RWPE1 (cell line): ENCODE results near the gene SGSM2.
A peak's percentile ranks its signal among the peaks of the same experiment; 100 is the strongest.

Experiments used
- CTCF ChIA-PET: fragments of 350-600 bp; sonication (Branson Sonifier 250); formaldehyde crosslinking; extraction: SDS; loops from one replicate; lab custom pipeline; 2021; lab: Yijun Ruan, JAX
- POLR2A ChIA-PET: fragments of 400-600 bp; formaldehyde crosslinking; extraction: SDS; loops from one replicate; lab custom pipeline; 2020; ENCODE audit warnings: antibody characterized with exemption; ENCODE audit not compliant: low non-redundant PET; lab: Yijun Ruan, JAX
- DNase-seq: peaks from one replicate; pipeline ENCODE4 v3.0.0; 2012; ENCODE audit warnings: low spot score
- H3K27ac ChIP-seq: fragments of 450-650 bp; 2 replicates; pipeline ENCODE4 v1.5.1; 2017
- CTCF ChIP-seq: fragments of 450-650 bp; conservative IDR thresholded peaks from 2 replicates; pipeline ENCODE4 v1.5.1; 2017; ENCODE audit warnings: low read depth, mild to moderate bottlenecking

SGSM2 gene

GRCh38 chr17:2415081-2415480, 77.8 kb downstream of the SGSM2 start:
- peak overlapping the region; percentile 51 for H3K27ac ChIP-seq
- ChIA-PET CTCF (interaction anchor here (0.9 to 2.8 kb wide), 4 partner anchors 8 to 33 kb away, joined by 5 to 54 read pairs (median 6); no protein-coding TSS in a partner anchor), POLR2A (interaction anchor here (0.6 kb wide), 1 partner anchor 111 kb away, joined by 10 read pairs; no protein-coding TSS in a partner anchor)
- TF ChIP-seq CTCF = no peak
- DNase-seq = no peak

- peak; percentile 69 for DNase-seq
- ChIA-PET CTCF (interaction anchor here (0.6 to 2.8 kb wide), 15 partner anchors 9 to 1799 kb away, joined by 3 to 54 read pairs (median 4); no protein-coding TSS in a partner anchor), POLR2A (no interaction called here)
- H3K27ac ChIP-seq = peak overlapping the region; percentile 50
- peak; percentile 93 for TF ChIP-seq CTCF
Observed at GRCh38 chr17:2416010-2416734, 78.9 kb downstream of the SGSM2 start.

GRCh38 chr17:2418572-2418971, 81.3 kb downstream of the SGSM2 start:
- H3K27ac ChIP-seq = peak overlapping the region; percentile 61
- CTCF ChIA-PET = interaction anchor here (0.5 to 1.1 kb wide), 2 partner anchors 12 to 36 kb away, joined by 3 to 6 read pairs; no protein-coding TSS in a partner anchor

GRCh38 chr17:2419486-2419885, 82.2 kb downstream of the SGSM2 start:
- ChIA-PET POLR2A (no interaction called here), CTCF (interaction anchor here (0.5 kb wide), 1 partner anchor 29 kb away, joined by 4 read pairs; no protein-coding TSS in a partner anchor)
- TF ChIP-seq CTCF = no peak
- H3K27ac ChIP-seq = peak overlapping the region; percentile 42
- no peak for DNase-seq

More at GRCh38 chr17:2418572-2418971, 81.3 kb downstream of the SGSM2 start:
- no peak for DNase-seq
- TF ChIP-seq CTCF = no peak
- POLR2A ChIA-PET = interaction anchor here (0.6 kb wide), 1 partner anchor 18 kb away, joined by 5 read pairs; no protein-coding TSS in a partner anchor

- TF ChIP-seq CTCF = no peak
- CTCF ChIA-PET = interaction anchor here (1.1 kb wide), 1 partner anchor 36 kb away, joined by 3 read pairs; no protein-coding TSS in a partner anchor
- DNase-seq = no peak
- H3K27ac ChIP-seq = peak overlapping the region; percentile 42
- POLR2A ChIA-PET = no interaction called here
Observed at GRCh38 chr17:2420176-2420575, 82.9 kb downstream of the SGSM2 start.

GRCh38 chr17:2421315-2422147, 84.2 kb downstream of the SGSM2 start:
- ChIA-PET POLR2A (no interaction called here), CTCF (interaction anchor here (0.6 to 1.1 kb wide), 2 partner anchors 38 to 90 kb away, joined by 3 read pairs; partner anchors contain the start of gene METTL16)
- H3K27ac ChIP-seq = peak overlapping the region; percentile 93
- DNase-seq = no peak
- no peak for TF ChIP-seq CTCF
